Activated B cell treated with CpG ODN at 0.5 μM for 24 hours (primary cell): ENCODE data around the gene FAM184A. TPM values are rescaled to one million over a fixed set of nuclear protein-coding genes. Genes with fewer than 3 reads are reported as not detected.

Experiments
- ATAC-seq: fragments of 200-7000 bp; cut with Tn5 transposase; one replicate; pipeline ENCODE4 v1.10.0; 2021; ENCODE audit warnings: low read depth, mild to moderate bottlenecking, moderate library complexity
- CTCF ChIA-PET: fragments of 350-600 bp; sonication (Branson Sonifier 250); formaldehyde crosslinking; loops from one replicate; lab custom pipeline; 2021; ENCODE audit warnings: antibody characterized with exemption; lab: Charles Lee
- POLR2A ChIA-PET: fragments of 350-600 bp; sonication (Branson Sonifier 250); formaldehyde crosslinking; loops from one replicate; lab custom pipeline; 2021; ENCODE audit warnings: antibody characterized with exemption; lab: Charles Lee
- DNase-seq: peaks from one replicate; pipeline ENCODE4 v3.0.0; 2022
- H3K27ac Mint-ChIP-seq: one replicate; pipeline ENCODE4 v1.8.0; 2020; ENCODE audit warnings: mixed read lengths
- H3K27me3 Mint-ChIP-seq: one replicate; pipeline ENCODE4 v1.8.0; 2021; ENCODE audit warnings: mixed read lengths
- H3K36me3 Mint-ChIP-seq: one replicate; pipeline ENCODE4 v1.8.0; 2021; ENCODE audit warnings: low read depth, mixed read lengths
- H3K4me1 Mint-ChIP-seq: one replicate; pipeline ENCODE4 v1.8.0; 2021; ENCODE audit warnings: mixed read lengths
- H3K4me3 Mint-ChIP-seq: one replicate; pipeline ENCODE4 v1.8.0; 2020; ENCODE audit warnings: mild to moderate bottlenecking, mixed read lengths
- H3K9me3 Mint-ChIP-seq: one replicate; pipeline ENCODE4 v1.8.0; 2020; ENCODE audit warnings: mixed read lengths
- CTCF ChIP-seq: fragments of 200-600 bp; IDR thresholded peaks from one replicate; pipeline ENCODE4 v1.8.0; 2022; ENCODE audit warnings: antibody characterized with exemption, mild to moderate bottlenecking
- intact Hi-C: fragments of 100-400 bp; cut with micrococcal nuclease; formaldehyde crosslinking; loops from one replicate; pipeline ENCODE4 v1.15.1; 2024
- total RNA-seq: library from RNA; stranded (reverse); gene quantifications from 2 replicates; pipeline ENCODE4 v1.2.3, GENCODE V29; 2022

The FAM184A gene
- total RNA-seq, 1 donor from 2014 or later = 1.1 TPM

- DNase-seq (peak; percentile 27), ATAC-seq (peak; percentile 30)
- no peak for TF ChIP-seq CTCF
- Mint-ChIP-seq H3K4me1 (peaks cover 17% of the 10 kb centered on the region), H3K9me3 (peaks cover 4% of the 10 kb centered on the region), H3K27me3 (peaks cover 16% of the 10 kb centered on the region), H3K27ac (no peak overlapping the region), H3K36me3 (peaks cover 3% of the 10 kb centered on the region), H3K4me3 (peak overlapping the region; percentile 79)
- CTCF ChIA-PET = interaction anchor here (1.0 to 1.3 kb wide), 5 partner anchors 8 to 512 kb away, joined by 3 to 5 read pairs (median 3); no protein-coding TSS in a partner anchor
- intact Hi-C loops = loop anchor here (1.0 to 10.0 kb wide), 6 partner anchors 9 to 1473 kb away; partner anchors contain the start of genes ASF1A, GOPC, MAN1A1 and MCM9
- POLR2A ChIA-PET = interaction anchor here (0.7 kb wide), 1 partner anchor 143 kb away, joined by 3 read pairs; the partner anchor contains the start of gene MCM9
These were observed 655 bp downstream of the FAM184A start for GRCh38 chr6:119077643-119078375.

DNA sequence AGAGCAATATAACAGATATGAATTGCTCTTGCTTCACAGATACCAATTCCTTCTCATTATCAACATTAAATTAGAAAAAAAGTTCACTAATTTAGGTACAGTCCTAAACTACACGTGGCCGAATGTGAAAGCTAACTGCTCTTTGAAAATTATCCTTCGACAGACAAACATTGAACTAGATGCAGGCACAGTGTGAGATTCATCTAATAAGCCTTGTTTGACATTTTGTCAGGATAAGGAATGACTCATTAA is 1.1 kb downstream of the FAM184A start:
- H3K9me3 Mint-ChIP-seq = peaks cover 4% of the 10 kb centered on the region
- ChIA-PET POLR2A (no interaction called here), CTCF (interaction anchor here (1.2 to 1.3 kb wide), 3 partner anchors 33 to 512 kb away, joined by 3 to 5 read pairs (median 4); no protein-coding TSS in a partner anchor)
- no peak overlapping the region for H3K27ac Mint-ChIP-seq
- no peak for TF ChIP-seq CTCF
- peaks cover 16% of the 10 kb centered on the region for H3K27me3 Mint-ChIP-seq
- peaks cover 3% of the 10 kb centered on the region for H3K36me3 Mint-ChIP-seq
- intact Hi-C loops = loop anchor here (1.0 to 10.0 kb wide), 2 partner anchors 8 to 1473 kb away; partner anchors contain the start of gene GOPC
- ATAC-seq = no peak
- H3K4me1 Mint-ChIP-seq = peaks cover 17% of the 10 kb centered on the region
- DNase-seq = no peak
- peak overlapping the region; percentile 79 for H3K4me3 Mint-ChIP-seq

DNA sequence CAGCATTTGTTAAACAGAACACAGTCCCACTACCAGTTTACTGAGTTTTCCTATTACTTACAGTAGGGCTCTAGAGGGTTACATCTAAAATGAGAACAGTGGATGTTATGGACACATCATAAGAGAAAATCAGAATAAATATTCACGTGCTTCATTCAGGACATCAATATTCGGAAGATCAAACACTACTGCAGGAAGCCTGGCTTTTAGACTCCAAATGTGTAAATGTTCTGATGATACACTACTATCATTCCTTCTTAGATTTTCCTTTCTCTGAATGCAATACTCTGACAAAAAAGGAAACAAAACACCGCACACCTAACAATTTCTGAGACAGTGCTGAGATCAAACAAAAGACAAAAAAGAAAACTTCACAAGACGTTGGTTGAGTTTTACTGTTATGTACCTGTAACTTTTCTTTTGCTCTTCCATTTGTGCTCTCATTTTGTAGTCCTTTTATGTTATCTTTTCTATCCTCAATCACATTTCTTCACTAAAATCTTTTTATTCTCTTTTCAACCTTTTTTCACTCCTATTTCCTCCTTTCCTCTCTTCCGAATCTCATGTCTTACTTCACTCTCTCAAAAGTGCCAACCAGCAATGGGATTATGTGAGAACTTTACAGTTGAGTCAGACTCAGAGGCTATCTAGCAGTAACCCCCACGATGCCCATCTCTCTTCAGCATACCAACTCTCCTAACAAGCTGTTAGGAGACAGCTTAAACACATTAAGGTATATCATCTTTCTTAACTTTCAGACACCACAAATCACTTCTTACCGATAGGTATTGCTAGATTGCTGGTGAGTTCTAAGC is 1.7 kb downstream of the FAM184A start:
- Mint-ChIP-seq H3K27ac (no peak overlapping the region), H3K9me3 (no peaks in the 10 kb centered on the region), H3K4me1 (peaks cover 17% of the 10 kb centered on the region), H3K27me3 (peaks cover 18% of the 10 kb centered on the region), H3K36me3 (peaks cover 3% of the 10 kb centered on the region), H3K4me3 (peak overlapping the region; percentile 79)
- ChIA-PET CTCF (no interaction called here), POLR2A (no interaction called here)
- no peak for TF ChIP-seq CTCF
- ATAC-seq (no peak), DNase-seq (no peak)
- intact Hi-C loops = loop anchor here (1.0 to 10.0 kb wide), 2 partner anchors 7 to 1472 kb away; partner anchors contain the start of gene GOPC

DNA sequence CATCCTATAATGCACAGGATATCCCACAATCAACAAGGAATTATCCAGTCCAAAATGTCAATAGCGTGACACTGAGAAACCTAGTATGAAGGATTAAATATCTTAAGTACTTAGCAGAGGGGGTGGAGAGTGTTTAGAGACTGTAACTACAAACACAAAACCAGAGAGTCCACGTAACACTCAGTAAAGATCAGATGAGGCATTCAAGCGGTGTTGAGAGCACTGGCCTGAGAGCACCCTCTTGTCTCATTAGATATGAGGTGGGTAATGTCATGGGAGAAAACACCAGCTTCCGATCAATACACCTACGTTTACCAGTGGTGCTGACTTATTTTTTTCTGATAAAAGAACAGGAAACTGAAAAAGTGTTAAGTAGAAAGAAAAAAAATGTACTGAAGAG is 2.3 kb downstream of the FAM184A start:
- H3K27me3 Mint-ChIP-seq = peaks cover 18% of the 10 kb centered on the region
- TF ChIP-seq CTCF = no peak
- H3K9me3 Mint-ChIP-seq = no peaks in the 10 kb centered on the region
- no peak overlapping the region for H3K27ac Mint-ChIP-seq
- no peak overlapping the region for H3K4me3 Mint-ChIP-seq
- ATAC-seq (no peak), DNase-seq (no peak)
- H3K4me1 Mint-ChIP-seq = peaks cover 17% of the 10 kb centered on the region
- intact Hi-C loops = loop anchor here (10.0 kb wide), 1 partner anchor 1471 kb away; the partner anchor contains the start of gene GOPC
- ChIA-PET CTCF (no interaction called here), POLR2A (no interaction called here)
- H3K36me3 Mint-ChIP-seq = peaks cover 3% of the 10 kb centered on the region
